ENCODE data around the gene ATP9B.

Gene ATP9B

DNA sequence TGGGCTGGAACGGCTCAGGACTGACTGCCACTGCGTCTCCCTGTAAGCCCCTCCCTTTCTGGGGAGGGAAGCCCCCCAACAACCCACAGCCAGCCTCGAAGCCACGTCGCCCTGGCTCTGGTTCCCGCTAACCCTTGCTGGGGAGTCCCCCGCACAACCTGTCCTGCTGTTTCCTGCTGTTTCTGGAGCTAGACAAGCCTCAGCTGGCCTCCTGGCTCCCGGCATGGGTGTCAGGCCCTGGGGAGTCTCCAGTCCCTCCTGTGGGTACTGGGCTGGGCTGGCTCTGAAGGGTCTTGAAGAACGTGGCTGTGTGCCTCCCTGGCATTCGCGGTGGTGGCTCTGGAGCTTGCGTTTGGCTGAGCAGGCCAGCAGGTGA, 347.5 kb downstream of the ATP9B start:
- Histone ChIP-seq H3K4me1 (ENCODE audit: control insufficient read depth in 2 of 2, insufficient read depth in 2 of 2, low read length in 2 of 2) (no peaks in the 10 kb centered on the region), H3K27ac (ENCODE audit: low read depth in 2 of 2, low read length in 2 of 2) (no peak overlapping the region), H3K27me3 (ENCODE audit: control insufficient read depth in 2 of 2, insufficient read depth in 2 of 2, low read length in 2 of 2) (no peaks in the 10 kb centered on the region), H3K4me3 (ENCODE audit: low read length in 2 of 2) (no peak overlapping the region), H3K36me3 (ENCODE audit: control insufficient read depth in 2 of 2, insufficient read depth in 2 of 2, low read length in 2 of 2) (peaks cover 0 to 10% of the 10 kb centered on the region in 2 donors), H3K9me3 (ENCODE audit: control insufficient read depth in 2 of 2, low read length in 2 of 2) (no peaks in the 10 kb centered on the region), H3K9ac (ENCODE audit: low read depth in 1 of 2, low read length in 2 of 2) (no peak overlapping the region)

DNA sequence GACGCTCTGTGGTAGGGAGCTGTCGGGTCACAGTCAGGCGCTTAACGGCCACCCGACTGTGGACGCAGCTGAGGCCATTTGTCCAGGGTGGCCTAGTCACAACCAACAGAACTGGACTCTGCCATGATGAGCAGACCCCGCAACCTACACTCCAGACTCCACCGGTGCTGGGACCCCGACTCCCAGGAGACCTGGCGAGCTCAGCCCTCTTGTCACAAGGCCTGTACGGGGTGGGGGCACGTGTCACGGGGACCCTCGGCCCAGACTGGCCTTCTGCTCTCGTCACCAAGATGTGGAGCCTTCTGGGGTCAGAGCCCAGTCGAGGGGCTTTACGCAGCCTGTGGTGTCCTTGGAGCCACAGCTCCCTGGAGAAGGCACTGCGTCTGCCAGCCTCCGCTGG, 349.0 kb downstream of the ATP9B start:
- H3K4me3 ChIP-seq (ENCODE audit: low read length in 2 of 2) = no peak overlapping the region
- H3K4me1 ChIP-seq (ENCODE audit: control insufficient read depth in 2 of 2, insufficient read depth in 2 of 2, low read length in 2 of 2) = no peaks in the 10 kb centered on the region
- no peak overlapping the region for H3K9ac ChIP-seq (ENCODE audit: low read depth in 1 of 2, low read length in 2 of 2)
- no peaks in the 10 kb centered on the region for H3K27me3 ChIP-seq (ENCODE audit: control insufficient read depth in 2 of 2, insufficient read depth in 2 of 2, low read length in 2 of 2)
- no peak overlapping the region for H3K27ac ChIP-seq (ENCODE audit: low read depth in 2 of 2, low read length in 2 of 2)
- no peaks in the 10 kb centered on the region for H3K9me3 ChIP-seq (ENCODE audit: control insufficient read depth in 2 of 2, low read length in 2 of 2)
- peaks cover 0 to 10% of the 10 kb centered on the region in 2 donors for H3K36me3 ChIP-seq (ENCODE audit: control insufficient read depth in 2 of 2, insufficient read depth in 2 of 2, low read length in 2 of 2)

DNA sequence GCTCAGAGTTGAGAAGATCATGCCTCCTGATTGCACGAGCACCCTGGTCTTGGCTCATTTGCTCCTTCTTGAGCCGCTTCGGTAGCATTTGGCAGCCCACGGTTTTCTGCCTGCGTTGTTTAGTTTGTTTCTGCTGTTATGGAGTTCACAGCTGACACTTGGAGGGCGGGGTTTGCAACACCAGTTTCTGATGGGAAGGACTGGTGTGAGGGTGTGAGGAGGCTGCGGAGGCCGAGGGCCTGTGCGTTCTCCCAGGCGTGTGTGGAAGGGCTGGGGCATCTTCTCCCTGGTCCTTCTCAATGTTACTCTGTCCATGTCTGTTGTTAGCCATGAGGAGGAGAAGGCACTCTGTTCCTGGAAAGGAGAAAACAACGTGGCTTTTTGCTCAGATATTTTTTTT, 349.4 kb downstream of the ATP9B start:
- Histone ChIP-seq H3K4me3 (ENCODE audit: low read length in 2 of 2) (no peak overlapping the region), H3K9me3 (ENCODE audit: control insufficient read depth in 2 of 2, low read length in 2 of 2) (no peaks in the 10 kb centered on the region), H3K36me3 (ENCODE audit: control insufficient read depth in 2 of 2, insufficient read depth in 2 of 2, low read length in 2 of 2) (peaks cover 0 to 10% of the 10 kb centered on the region in 2 donors), H3K9ac (ENCODE audit: low read depth in 1 of 2, low read length in 2 of 2) (no peak overlapping the region), H3K27me3 (ENCODE audit: control insufficient read depth in 2 of 2, insufficient read depth in 2 of 2, low read length in 2 of 2) (no peaks in the 10 kb centered on the region), H3K4me1 (ENCODE audit: control insufficient read depth in 2 of 2, insufficient read depth in 2 of 2, low read length in 2 of 2) (no peaks in the 10 kb centered on the region), H3K27ac (ENCODE audit: low read depth in 2 of 2, low read length in 2 of 2) (no peak overlapping the region)

DNA sequence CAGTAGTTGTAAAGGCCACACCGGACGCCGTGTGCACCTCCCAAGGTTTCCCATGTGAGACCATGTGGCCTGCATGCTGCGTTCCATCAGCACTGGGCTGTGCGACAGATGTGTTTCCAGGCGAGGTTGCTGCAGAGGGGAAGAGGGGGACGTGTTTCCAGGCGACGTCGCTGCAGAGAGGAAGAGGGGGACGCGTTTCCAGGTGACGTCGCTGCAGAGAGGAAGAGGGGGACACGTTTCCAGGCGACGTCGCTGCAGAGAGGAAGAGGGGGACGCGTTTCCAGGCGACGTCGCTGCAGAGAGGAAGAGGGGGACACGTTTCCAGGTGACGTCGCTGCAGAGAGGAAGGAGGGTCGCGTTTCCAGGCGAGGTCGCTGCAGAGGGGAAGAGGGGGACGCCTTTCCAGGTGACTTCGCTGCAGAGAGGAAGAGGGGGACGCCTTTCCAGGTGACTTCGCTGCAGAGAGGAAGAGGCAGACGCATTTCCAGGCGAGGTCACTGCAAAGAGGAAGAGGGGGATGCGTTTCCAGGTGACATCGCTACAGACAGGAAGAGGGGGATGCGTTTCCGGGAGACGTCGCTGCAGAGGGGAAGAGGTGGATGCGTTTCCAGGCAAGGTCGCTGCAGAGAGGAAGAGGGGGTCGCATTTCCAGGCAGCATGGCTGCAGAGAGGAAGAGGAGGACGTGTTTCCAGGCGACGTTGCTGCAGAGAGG, 351.0 kb downstream of the ATP9B start:
- no peak overlapping the region for H3K4me3 ChIP-seq (ENCODE audit: low read length in 2 of 2)
- no peaks in the 10 kb centered on the region for H3K4me1 ChIP-seq (ENCODE audit: control insufficient read depth in 2 of 2, insufficient read depth in 2 of 2, low read length in 2 of 2)
- no peak overlapping the region for H3K9ac ChIP-seq (ENCODE audit: low read depth in 1 of 2, low read length in 2 of 2)
- H3K9me3 ChIP-seq (ENCODE audit: control insufficient read depth in 2 of 2, low read length in 2 of 2) = no peaks in the 10 kb centered on the region
- peaks cover 0 to 10% of the 10 kb centered on the region in 2 donors for H3K36me3 ChIP-seq (ENCODE audit: control insufficient read depth in 2 of 2, insufficient read depth in 2 of 2, low read length in 2 of 2)
- no peaks in the 10 kb centered on the region for H3K27me3 ChIP-seq (ENCODE audit: control insufficient read depth in 2 of 2, insufficient read depth in 2 of 2, low read length in 2 of 2)
- H3K27ac ChIP-seq (ENCODE audit: low read depth in 2 of 2, low read length in 2 of 2) = no peak overlapping the region

GRCh38 chr18:79421275-79421857, 352.2 kb downstream of the ATP9B start:
- no peaks in the 10 kb centered on the region for H3K4me1 ChIP-seq (ENCODE audit: control insufficient read depth in 2 of 2, insufficient read depth in 2 of 2, low read length in 2 of 2)
- no peaks in the 10 kb centered on the region for H3K27me3 ChIP-seq (ENCODE audit: control insufficient read depth in 2 of 2, insufficient read depth in 2 of 2, low read length in 2 of 2)
- no peaks in the 10 kb centered on the region for H3K9me3 ChIP-seq (ENCODE audit: control insufficient read depth in 2 of 2, low read length in 2 of 2)
- no peak overlapping the region for H3K4me3 ChIP-seq (ENCODE audit: low read length in 2 of 2)
- H3K36me3 ChIP-seq (ENCODE audit: control insufficient read depth in 2 of 2, insufficient read depth in 2 of 2, low read length in 2 of 2) = peaks cover 0 to 10% of the 10 kb centered on the region in 2 donors
- H3K27ac ChIP-seq (ENCODE audit: low read depth in 2 of 2, low read length in 2 of 2) = no peak overlapping the region
- no peak overlapping the region for H3K9ac ChIP-seq (ENCODE audit: low read depth in 1 of 2, low read length in 2 of 2)

DNA sequence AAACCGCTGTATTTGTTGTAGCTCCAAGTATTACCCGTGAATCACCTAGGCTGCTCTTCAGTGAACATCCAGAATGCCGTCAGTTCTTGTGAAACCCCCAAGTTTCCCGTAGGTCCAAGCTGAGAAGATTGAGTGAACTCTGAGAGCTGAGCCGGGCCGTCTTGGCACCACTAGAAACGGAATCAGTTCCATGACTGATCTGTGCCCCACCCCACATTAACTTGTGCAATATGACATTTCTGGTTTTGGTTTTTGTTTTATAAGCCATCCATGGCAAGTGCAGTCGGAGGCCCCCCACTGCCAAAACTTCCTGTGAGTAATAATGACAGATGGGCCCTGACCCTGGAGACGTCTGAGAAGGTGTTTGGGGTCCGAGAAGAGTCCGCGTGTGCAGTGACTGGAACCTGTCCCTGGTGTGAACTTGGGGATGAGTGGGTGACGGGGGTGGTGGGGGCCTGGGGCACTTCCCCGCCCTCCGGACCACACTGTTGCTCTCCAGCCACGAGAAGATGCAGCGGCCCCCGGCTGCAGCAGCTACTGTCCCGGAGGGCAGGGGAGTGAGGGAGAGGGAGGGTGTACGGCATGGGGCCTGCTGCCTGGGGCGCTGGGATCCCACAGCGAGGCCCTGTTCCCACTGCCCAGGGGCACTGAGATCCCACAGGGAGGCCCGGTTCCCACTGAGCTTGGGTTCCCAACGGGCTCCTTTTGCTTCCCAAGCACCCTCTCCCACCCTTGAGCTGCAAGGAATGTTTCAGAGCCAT, 353.0 kb downstream of the ATP9B start:
- no peak overlapping the region for H3K4me3 ChIP-seq (ENCODE audit: low read length in 2 of 2)
- no peak overlapping the region for H3K27ac ChIP-seq (ENCODE audit: low read depth in 2 of 2, low read length in 2 of 2)
- H3K9ac ChIP-seq (ENCODE audit: low read depth in 1 of 2, low read length in 2 of 2) = no peak overlapping the region
- no peaks in the 10 kb centered on the region for H3K4me1 ChIP-seq (ENCODE audit: control insufficient read depth in 2 of 2, insufficient read depth in 2 of 2, low read length in 2 of 2)
- no peaks in the 10 kb centered on the region for H3K9me3 ChIP-seq (ENCODE audit: control insufficient read depth in 2 of 2, low read length in 2 of 2)
- H3K27me3 ChIP-seq (ENCODE audit: control insufficient read depth in 2 of 2, insufficient read depth in 2 of 2, low read length in 2 of 2) = no peaks in the 10 kb centered on the region
- peaks cover 0 to 10% of the 10 kb centered on the region in 2 donors for H3K36me3 ChIP-seq (ENCODE audit: control insufficient read depth in 2 of 2, insufficient read depth in 2 of 2, low read length in 2 of 2)

GRCh38 chr18:79422783-79423165, 353.6 kb downstream of the ATP9B start:
- no peaks in the 10 kb centered on the region for H3K4me1 ChIP-seq (ENCODE audit: control insufficient read depth in 2 of 2, insufficient read depth in 2 of 2, low read length in 2 of 2)
- H3K9me3 ChIP-seq (ENCODE audit: control insufficient read depth in 2 of 2, low read length in 2 of 2) = no peaks in the 10 kb centered on the region
- H3K9ac ChIP-seq (ENCODE audit: low read depth in 1 of 2, low read length in 2 of 2) = no peak overlapping the region
- H3K27me3 ChIP-seq (ENCODE audit: control insufficient read depth in 2 of 2, insufficient read depth in 2 of 2, low read length in 2 of 2) = no peaks in the 10 kb centered on the region
- H3K27ac ChIP-seq (ENCODE audit: low read depth in 2 of 2, low read length in 2 of 2) = no peak overlapping the region
- H3K4me3 ChIP-seq (ENCODE audit: low read length in 2 of 2) = no peak overlapping the region
- H3K36me3 ChIP-seq (ENCODE audit: control insufficient read depth in 2 of 2, insufficient read depth in 2 of 2, low read length in 2 of 2) = peaks cover 0 to 10% of the 10 kb centered on the region in 2 donors

DNA sequence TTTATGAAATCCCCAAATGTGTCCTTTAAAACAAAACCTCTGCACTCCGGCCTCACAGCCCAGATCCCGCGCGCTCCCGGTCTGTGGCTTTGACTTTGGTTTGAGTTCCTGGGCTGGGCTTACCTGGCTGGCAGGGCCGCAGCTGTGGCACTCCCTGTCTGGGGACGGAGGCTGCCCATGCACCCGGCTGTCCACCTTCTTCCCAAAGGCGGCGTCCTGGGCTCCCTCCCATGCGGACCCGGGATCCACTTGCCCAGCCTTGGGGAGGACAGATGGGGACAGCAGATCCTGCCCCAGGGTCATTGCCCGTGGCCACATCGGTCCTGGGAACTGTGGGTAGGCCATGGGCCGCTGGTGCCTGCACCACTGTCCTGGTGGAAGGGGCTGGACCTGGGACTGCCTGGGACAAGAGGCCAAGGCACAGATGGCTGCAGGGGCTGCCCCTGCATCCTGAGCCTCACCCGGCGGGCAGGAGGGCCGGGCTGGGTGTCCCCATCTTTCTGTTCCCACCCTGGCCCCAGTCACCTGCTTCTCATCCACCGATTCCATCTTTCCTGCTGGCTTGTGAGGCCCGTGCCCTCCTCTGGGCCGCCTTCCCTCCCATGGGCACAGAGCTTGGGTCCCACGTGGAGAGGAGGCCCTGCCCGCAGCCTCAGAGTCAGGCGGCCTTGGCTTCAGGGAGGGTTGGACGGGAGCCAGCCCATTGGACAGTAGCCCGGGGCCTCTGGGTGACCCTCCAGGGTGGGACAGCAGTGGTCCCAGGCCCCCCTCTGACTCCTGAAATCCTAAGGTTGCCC, 354.2 kb downstream of the ATP9B start:
- Histone ChIP-seq H3K9ac (ENCODE audit: low read depth in 1 of 2, low read length in 2 of 2) (no peak overlapping the region), H3K27ac (ENCODE audit: low read depth in 2 of 2, low read length in 2 of 2) (no peak overlapping the region), H3K4me3 (ENCODE audit: low read length in 2 of 2) (no peak overlapping the region), H3K4me1 (ENCODE audit: control insufficient read depth in 2 of 2, insufficient read depth in 2 of 2, low read length in 2 of 2) (no peaks in the 10 kb centered on the region), H3K9me3 (ENCODE audit: control insufficient read depth in 2 of 2, low read length in 2 of 2) (no peaks in the 10 kb centered on the region), H3K36me3 (ENCODE audit: control insufficient read depth in 2 of 2, insufficient read depth in 2 of 2, low read length in 2 of 2) (peaks cover 0 to 10% of the 10 kb centered on the region in 2 donors), H3K27me3 (ENCODE audit: control insufficient read depth in 2 of 2, insufficient read depth in 2 of 2, low read length in 2 of 2) (no peaks in the 10 kb centered on the region)

- Histone ChIP-seq H3K9ac (ENCODE audit: low read depth in 1 of 2, low read length in 2 of 2) (no peak overlapping the region), H3K27ac (ENCODE audit: low read depth in 2 of 2, low read length in 2 of 2) (no peak overlapping the region), H3K27me3 (ENCODE audit: control insufficient read depth in 2 of 2, insufficient read depth in 2 of 2, low read length in 2 of 2) (no peaks in the 10 kb centered on the region), H3K9me3 (ENCODE audit: control insufficient read depth in 2 of 2, low read length in 2 of 2) (no peaks in the 10 kb centered on the region), H3K4me3 (ENCODE audit: low read length in 2 of 2) (no peak overlapping the region), H3K4me1 (ENCODE audit: control insufficient read depth in 2 of 2, insufficient read depth in 2 of 2, low read length in 2 of 2) (no peaks in the 10 kb centered on the region), H3K36me3 (ENCODE audit: control insufficient read depth in 2 of 2, insufficient read depth in 2 of 2, low read length in 2 of 2) (peaks cover 0 to 10% of the 10 kb centered on the region in 2 donors)
These were observed 354.9 kb downstream of the ATP9B start for GRCh38 chr18:79424008-79424565.

Data from mucosa of rectum (tissue), 2 donors.